ENCODE measurements around the gene ENPP1.
A peak's percentile ranks its signal among the peaks of the same experiment; 100 is the strongest.

Gene ENPP1

GRCh38 chr6:131787079-131787478, 20.7 kb upstream of the ENPP1 start:
- DNase-seq (ENCODE audit: low spot score), result no peak

- no peak for DNase-seq (ENCODE audit: low spot score)
These were observed 19.8 kb upstream of the ENPP1 start for GRCh38 chr6:131787766-131788712.

- peak; percentile 54 for DNase-seq (ENCODE audit: low spot score)
These were observed 18.6 kb upstream of the ENPP1 start for GRCh38 chr6:131789219-131789618.

- DNase-seq (ENCODE audit: low spot score), result no peak
These were observed 16.3 kb upstream of the ENPP1 start for GRCh38 chr6:131791476-131791875.

GRCh38 chr6:131792091-131792496, 15.7 kb upstream of the ENPP1 start:
- peak; percentile 19 for DNase-seq (ENCODE audit: low spot score)

- DNase-seq (ENCODE audit: low spot score), result no peak
These were observed 12.5 kb upstream of the ENPP1 start for GRCh38 chr6:131795366-131795765.

- no peak for DNase-seq (ENCODE audit: low spot score)
These were observed 5.5 kb upstream of the ENPP1 start for GRCh38 chr6:131802347-131802746.

GRCh38 chr6:131803007-131803769, 4.6 kb upstream of the ENPP1 start:
- DNase-seq (ENCODE audit: low spot score), result no peak

GRCh38 chr6:131804131-131804530, 3.7 kb upstream of the ENPP1 start:
- no peak for DNase-seq (ENCODE audit: low spot score)

- DNase-seq (ENCODE audit: low spot score), result no peak
These were observed 538 bp upstream of the ENPP1 start for GRCh38 chr6:131807321-131807643.

- no peak for DNase-seq (ENCODE audit: low spot score)
These were observed 845 bp downstream of the ENPP1 start for GRCh38 chr6:131808460-131809269.

- no peak for DNase-seq (ENCODE audit: low spot score)
These were observed 3.7 kb downstream of the ENPP1 start for GRCh38 chr6:131811500-131811899.

GRCh38 chr6:131813991-131814390, 6.2 kb downstream of the ENPP1 start:
- DNase-seq (ENCODE audit: low spot score), result no peak

GRCh38 chr6:131816869-131817268, 9.0 kb downstream of the ENPP1 start:
- no peak for DNase-seq (ENCODE audit: low spot score)

- no peak for DNase-seq (ENCODE audit: low spot score)
These were observed 11.8 kb downstream of the ENPP1 start for GRCh38 chr6:131819572-131820124.

- DNase-seq (ENCODE audit: low spot score), result no peak
These were observed 13.4 kb downstream of the ENPP1 start for GRCh38 chr6:131821010-131821807.

GRCh38 chr6:131822119-131822518, 14.3 kb downstream of the ENPP1 start:
- DNase-seq (ENCODE audit: low spot score), result no peak

GRCh38 chr6:131823276-131823902, 15.6 kb downstream of the ENPP1 start:
- DNase-seq (ENCODE audit: low spot score), result no peak

- DNase-seq (ENCODE audit: low spot score), result no peak
These were observed 18.1 kb downstream of the ENPP1 start for GRCh38 chr6:131825946-131826345.

GRCh38 chr6:131828080-131828479, 20.3 kb downstream of the ENPP1 start:
- no peak for DNase-seq (ENCODE audit: low spot score)

- no peak for DNase-seq (ENCODE audit: low spot score)
These were observed 21.1 kb downstream of the ENPP1 start for GRCh38 chr6:131828951-131829350.
